GM18526 (cell line): Measurements from ENCODE around the gene PTAFR.

Source experiments
- POLR2A ChIP-seq: IDR thresholded peaks from 3 replicates; pipeline ENCODE4 v1.6.1; 2011; ENCODE audit not compliant: insufficient read length; ENCODE audit errors: extremely low read depth

PTAFR gene

GRCh38 chr1:28118640-28119307 is 57.7 kb downstream of the PTAFR start:
- no peak for TF ChIP-seq POLR2A

DNA sequence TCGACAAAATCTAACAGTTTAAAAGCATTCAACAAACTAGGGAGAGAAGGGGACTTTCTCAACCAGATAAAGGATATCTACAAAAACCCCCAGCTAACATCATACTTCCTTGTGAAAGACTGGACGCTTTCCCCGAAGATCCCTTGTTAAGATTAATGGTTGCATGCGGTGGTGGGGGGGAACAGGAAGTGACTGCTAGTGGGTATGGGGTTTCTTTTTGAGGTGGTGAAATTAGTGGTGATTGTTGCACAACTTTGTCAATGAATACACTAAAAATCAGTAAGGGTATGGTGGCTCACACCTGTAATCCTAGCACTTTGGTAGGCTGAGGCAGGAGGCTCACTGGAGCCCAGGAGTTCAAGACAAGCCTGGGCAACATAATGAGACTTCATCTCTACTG is 61.2 kb downstream of the PTAFR start:
- no peak for TF ChIP-seq POLR2A

DNA sequence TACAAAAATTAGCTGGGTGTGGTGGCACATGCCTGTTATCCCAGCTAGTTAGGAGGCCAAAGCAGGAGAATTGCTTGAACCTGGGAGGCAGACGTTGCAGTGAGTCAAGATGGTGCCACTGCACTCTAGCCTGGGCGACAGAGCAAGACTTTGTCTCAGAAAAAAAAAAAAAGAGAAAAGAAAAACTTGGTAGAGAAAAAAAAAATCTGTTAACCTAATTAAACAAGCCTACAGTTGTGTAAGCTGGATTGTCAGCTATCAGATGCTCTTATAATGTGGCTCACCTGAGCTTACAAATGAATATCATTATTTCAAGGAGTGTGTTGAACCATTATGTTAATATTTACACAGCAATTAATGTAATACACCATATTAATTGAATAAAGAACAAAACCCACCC is 61.6 kb downstream of the PTAFR start:
- no peak for TF ChIP-seq POLR2A

DNA sequence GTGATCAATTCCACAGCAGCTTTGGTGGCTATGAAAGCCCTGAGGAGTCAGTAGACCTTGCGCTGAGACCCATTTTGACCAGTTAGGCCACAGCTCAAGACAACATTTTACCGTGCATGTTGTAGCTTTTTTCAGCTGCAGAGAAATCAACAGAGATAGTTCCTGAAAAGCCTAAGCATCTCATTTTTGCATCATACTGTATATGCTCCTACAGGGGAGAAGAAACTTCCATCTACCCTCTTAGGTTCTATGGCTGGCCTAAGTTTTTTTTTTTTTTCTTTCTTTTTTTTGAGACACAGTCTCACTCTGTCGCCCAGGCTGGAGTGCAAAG is 63.3 kb downstream of the PTAFR start:
- no peak for TF ChIP-seq POLR2A

DNA sequence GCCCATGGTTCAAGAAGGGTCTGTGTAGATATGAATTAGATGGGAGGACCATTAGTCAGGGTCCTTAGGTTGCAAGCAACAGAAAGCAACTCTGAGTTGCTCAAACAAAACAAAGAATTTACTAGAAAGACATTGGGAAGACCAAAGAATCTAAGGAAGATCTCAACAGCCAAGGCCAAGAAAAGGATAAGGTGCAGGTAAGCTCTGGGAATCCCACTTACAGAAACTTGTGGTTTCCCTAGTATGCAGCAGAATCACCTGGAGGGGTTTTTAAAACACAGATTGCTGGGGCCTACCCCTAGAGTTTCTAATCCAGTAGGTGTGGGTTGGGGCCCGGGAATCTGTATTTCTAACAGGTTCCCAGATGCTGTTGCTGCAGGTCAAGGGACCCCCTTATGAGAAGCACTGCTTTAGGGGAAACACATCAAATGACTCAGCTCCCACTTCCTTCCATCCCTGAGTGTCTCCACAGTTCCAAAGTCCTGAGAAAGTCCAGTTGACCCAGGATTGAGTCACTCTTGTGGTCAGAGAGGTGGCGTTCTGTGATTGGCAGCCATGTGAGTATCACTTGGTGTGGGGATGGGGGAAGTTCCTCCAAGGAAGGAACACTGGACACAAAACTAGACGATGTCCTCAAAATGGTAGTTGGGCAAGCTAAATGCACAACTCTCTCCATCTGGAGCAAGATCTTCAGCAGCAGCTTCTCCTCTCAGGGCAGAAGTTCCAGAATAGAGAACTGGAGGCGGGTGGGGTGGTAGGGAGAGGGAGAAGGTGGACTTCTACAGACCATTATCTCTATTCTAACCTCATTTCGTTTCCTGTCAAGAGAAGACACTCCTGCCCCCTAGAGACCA is 63.9 kb downstream of the PTAFR start:
- no peak for TF ChIP-seq POLR2A

GRCh38 chr1:28111157-28111556 is 65.3 kb downstream of the PTAFR start:
- no peak for TF ChIP-seq POLR2A

- TF ChIP-seq POLR2A = no peak
These were observed 65.9 kb downstream of the PTAFR start for GRCh38 chr1:28110555-28110954.

DNA sequence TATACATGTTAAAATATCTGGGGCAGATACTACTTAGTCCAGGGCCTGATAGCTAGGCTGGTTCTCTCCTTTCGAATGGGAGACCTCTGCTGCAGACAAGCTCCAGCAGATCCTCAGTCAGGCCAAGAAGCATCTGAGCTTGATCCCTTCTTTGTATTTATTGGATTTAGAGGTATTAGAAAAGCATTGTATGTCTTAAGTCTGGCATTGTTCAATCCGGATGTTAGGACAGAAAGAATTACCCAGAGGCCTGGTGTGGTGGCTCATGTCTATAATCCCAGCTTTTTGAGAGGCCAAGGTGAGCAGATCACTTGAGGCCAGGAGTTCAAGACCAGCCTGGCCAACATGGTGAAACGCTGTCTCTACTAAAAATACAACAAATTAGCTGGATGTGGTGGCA is 66.9 kb downstream of the PTAFR start:
- TF ChIP-seq POLR2A = no peak

DNA sequence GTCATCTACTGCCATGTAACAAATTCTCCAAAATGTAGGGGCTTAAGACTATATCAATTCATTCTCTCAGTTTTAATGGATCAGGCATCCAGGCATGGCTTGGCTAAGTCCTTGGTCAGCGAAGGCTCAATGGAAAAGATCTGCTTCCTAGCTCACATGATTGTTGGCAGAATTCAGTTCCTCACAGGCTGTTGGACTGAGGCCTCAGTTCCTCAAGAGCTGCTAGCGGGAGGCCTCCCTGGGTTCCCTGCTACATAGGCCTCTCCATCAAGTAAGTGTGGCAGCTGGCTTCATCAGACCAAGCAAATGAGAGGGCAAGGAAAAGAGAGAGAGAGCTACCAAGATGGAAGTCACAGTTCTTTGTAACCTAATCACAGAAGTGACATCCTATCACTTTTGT is 68.5 kb downstream of the PTAFR start:
- no peak for TF ChIP-seq POLR2A

DNA sequence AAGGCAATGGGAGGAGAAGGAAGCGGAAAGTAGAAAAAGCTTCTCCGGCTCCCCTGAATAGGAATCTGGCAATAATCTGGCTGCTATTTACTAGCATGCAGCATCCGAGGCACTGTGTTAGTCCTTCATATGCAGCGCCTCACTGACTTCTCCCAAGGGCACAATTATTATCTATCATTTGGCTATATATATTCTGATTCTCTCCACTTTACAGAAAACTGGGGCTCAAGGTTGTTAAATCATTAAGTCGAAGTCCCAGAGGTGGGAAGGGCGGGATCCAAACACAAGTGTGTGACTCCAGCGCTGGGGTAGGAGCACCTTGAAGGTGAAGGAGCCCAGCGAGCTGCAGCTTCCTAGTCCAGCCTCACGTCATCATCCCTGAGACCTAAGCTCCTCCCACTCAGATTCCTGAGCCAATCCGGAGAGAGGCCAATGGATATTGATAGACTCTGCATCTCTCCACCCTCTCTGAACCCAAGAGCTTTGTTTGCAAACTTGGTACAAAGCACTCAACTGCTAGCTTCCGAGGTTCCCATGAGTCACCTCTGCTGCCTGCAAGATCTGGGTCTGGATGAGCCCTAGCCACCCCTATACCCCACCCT is 71.5 kb downstream of the PTAFR start:
- no peak for TF ChIP-seq POLR2A

GRCh38 chr1:28102189-28102588 is 74.3 kb downstream of the PTAFR start:
- TF ChIP-seq POLR2A = no peak

- no peak for TF ChIP-seq POLR2A
These were observed 77.3 kb downstream of the PTAFR start for GRCh38 chr1:28099050-28099769.
